H9 (cell line): ENCODE results near the gene INPP4A. TPM values are rescaled to one million over a fixed set of nuclear protein-coding genes. Genes with fewer than 3 reads are reported as not detected.

Experiments
- DNase-seq: peaks from one replicate; pipeline ENCODE4 v3.0.0-alpha.2; 2017
- H2AFZ ChIP-seq: one replicate; pipeline ENCODE4 v1.6.1; 2013; ENCODE audit warnings: mild to moderate bottlenecking, low read length, control low read depth, moderate library complexity
- H2AK5ac ChIP-seq: 2 replicates; pipeline ENCODE4 v1.6.1; 2013; ENCODE audit warnings: low read length, control low read depth, mixed read lengths; ENCODE audit not compliant: insufficient read length
- H2BK120ac ChIP-seq: one replicate; pipeline ENCODE4 v1.6.1; 2013; ENCODE audit warnings: low read depth, mild to moderate bottlenecking, low read length, control low read depth, inconsistent platforms; ENCODE audit not compliant: poor library complexity, severe bottlenecking
- H2BK12ac ChIP-seq: 2 replicates; pipeline ENCODE4 v1.6.1; 2013; ENCODE audit warnings: low read length, control low read depth, mixed read lengths, low read depth; ENCODE audit not compliant: insufficient read length
- H2BK15ac ChIP-seq: 2 replicates; pipeline ENCODE4 v1.6.1; 2013; ENCODE audit warnings: low read depth, low read length, control low read depth
- H2BK20ac ChIP-seq: one replicate; pipeline ENCODE4 v1.6.1; 2013; ENCODE audit warnings: low read depth, mild to moderate bottlenecking, low read length, control low read depth, inconsistent platforms; ENCODE audit not compliant: poor library complexity, severe bottlenecking
- H2BK5ac ChIP-seq: 2 replicates; pipeline ENCODE4 v1.6.1; 2013; ENCODE audit warnings: low read length, control low read depth, mixed read lengths; ENCODE audit not compliant: insufficient read length
- H3K14ac ChIP-seq: 2 replicates; pipeline ENCODE4 v1.6.1; 2013; ENCODE audit warnings: low read length, control low read depth; ENCODE audit not compliant: insufficient read depth
- H3K18ac ChIP-seq: 2 replicates; pipeline ENCODE4 v1.6.1; 2013; ENCODE audit warnings: low read depth, mild to moderate bottlenecking, mixed read lengths, low read length, control low read depth; ENCODE audit not compliant: insufficient read length
- H3K23ac ChIP-seq: 2 replicates; pipeline ENCODE4 v1.6.1; 2013; ENCODE audit warnings: low read length, control low read depth, mixed read lengths, low read depth; ENCODE audit not compliant: insufficient read length
- H3K23me2 ChIP-seq: 2 replicates; pipeline ENCODE4 v1.6.1; 2013; ENCODE audit warnings: low read depth, mild to moderate bottlenecking, mixed read lengths, low read length, control low read depth; ENCODE audit not compliant: insufficient read length, poor library complexity, severe bottlenecking
- H3K27ac ChIP-seq: 2 replicates; pipeline ENCODE4 v1.5.1; 2013; ENCODE audit warnings: low read length, control low read depth, mixed read lengths, low read depth; ENCODE audit not compliant: insufficient read length
- H3K27me3 ChIP-seq: 2 replicates; pipeline ENCODE4 v1.6.1; 2013; ENCODE audit warnings: low read length, control low read depth, inconsistent platforms; ENCODE audit not compliant: insufficient read depth
- H3K4ac ChIP-seq: 2 replicates; pipeline ENCODE4 v1.6.1; 2013; ENCODE audit warnings: low read depth, mild to moderate bottlenecking, control low read depth, inconsistent platforms, low read length, moderate library complexity
- H3K4me1 ChIP-seq: 2 replicates; pipeline ENCODE4 v1.6.1; 2013; ENCODE audit warnings: low read length, control low read depth, inconsistent platforms; ENCODE audit not compliant: insufficient read depth
- H3K4me2 ChIP-seq: 2 replicates; pipeline ENCODE4 v1.6.1; 2013; ENCODE audit warnings: low read length, control low read depth, mixed read lengths; ENCODE audit not compliant: insufficient read length, insufficient read depth
- H3K56ac ChIP-seq: 2 replicates; pipeline ENCODE4 v1.6.1; 2013; ENCODE audit warnings: low read depth, mild to moderate bottlenecking, mixed read lengths, low read length, control low read depth; ENCODE audit not compliant: insufficient read length
- H3K79me1 ChIP-seq: 2 replicates; pipeline ENCODE4 v1.6.1; 2013; ENCODE audit warnings: low read depth, mild to moderate bottlenecking, moderate library complexity, low read length, control low read depth, inconsistent platforms; ENCODE audit not compliant: insufficient read depth, poor library complexity, severe bottlenecking
- H3K79me2 ChIP-seq: 2 replicates; pipeline ENCODE4 v1.6.1; 2013; ENCODE audit warnings: low read length, control low read depth, inconsistent platforms; ENCODE audit not compliant: insufficient read depth
- H3K9ac ChIP-seq: 2 replicates; pipeline ENCODE4 v1.6.1; 2013; ENCODE audit warnings: low read length, control low read depth, mixed read lengths; ENCODE audit not compliant: insufficient read length; ENCODE audit errors: extremely low read depth
- H3K9me3 ChIP-seq: one replicate; pipeline ENCODE4 v1.6.1; 2013; ENCODE audit warnings: low read depth, low read length, inconsistent platforms; ENCODE audit not compliant: control insufficient read depth
- H3T11ph ChIP-seq: one replicate; pipeline ENCODE4 v1.6.1; 2013; ENCODE audit warnings: mild to moderate bottlenecking, low read length, control low read depth, inconsistent platforms
- H4K20me1 ChIP-seq: one replicate; pipeline ENCODE4 v1.6.1; 2013; ENCODE audit not compliant: control insufficient read depth, insufficient read length, insufficient read depth
- H4K5ac ChIP-seq: 2 replicates; pipeline ENCODE4 v1.6.1; 2013; ENCODE audit warnings: low read depth, mild to moderate bottlenecking, mixed read lengths, low read length, control low read depth; ENCODE audit not compliant: insufficient read length
- H4K8ac ChIP-seq: replicated peaks from 2 replicates; pipeline ENCODE4 v1.6.1; 2013; ENCODE audit warnings: low read length, control low read depth, mixed read lengths, low read depth; ENCODE audit not compliant: insufficient read length
- H4K91ac ChIP-seq: 2 replicates; pipeline ENCODE4 v1.6.1; 2013; ENCODE audit warnings: low read depth, mild to moderate bottlenecking, moderate library complexity, mixed read lengths, low read length, control low read depth; ENCODE audit not compliant: insufficient read length
- H3K27ac Mint-ChIP-seq, 3 experiments: 2 replicates in 2 of 3; 3 replicates in 1 of 3; pipeline ENCODE4 v1.8.0; 2020 to 2021; ENCODE audit warnings: mixed read lengths in 3 of 3, mild to moderate bottlenecking in 1 of 3, moderate library complexity in 1 of 3
- H3K27me3 Mint-ChIP-seq: 2 replicates; pipeline ENCODE4 v1.8.0; 2021; ENCODE audit warnings: low read depth, mild to moderate bottlenecking, moderate library complexity, mixed read lengths
- H3K36me3 Mint-ChIP-seq, 3 experiments: 2 replicates in 2 of 3; 3 replicates in 1 of 3; pipeline ENCODE4 v1.8.0; 2020 to 2021; ENCODE audit warnings: low read depth in 3 of 3, mixed read lengths in 3 of 3; ENCODE audit not compliant: insufficient read depth in 1 of 3
- H3K4me1 Mint-ChIP-seq, 2 experiments: 2 replicates each; pipeline ENCODE4 v1.8.0; 2020; ENCODE audit warnings: mixed read lengths in 2 of 2
- H3K4me3 Mint-ChIP-seq, 2 experiments: 2 replicates in 1 of 2; 3 replicates in 1 of 2; pipeline ENCODE4 v1.8.0; 2020 to 2021; ENCODE audit warnings: mild to moderate bottlenecking in 2 of 2, mixed read lengths in 2 of 2, moderate library complexity in 1 of 2
- H3K9me3 Mint-ChIP-seq, 2 experiments: 2 replicates in 1 of 2; 3 replicates in 1 of 2; pipeline ENCODE4 v1.8.0; 2020; ENCODE audit warnings: mild to moderate bottlenecking in 2 of 2, mixed read lengths in 2 of 2, moderate library complexity in 1 of 2
- WGBS: extraction: QIAGEN DNeasy Blood & Tissue Kit; methylation state at CpG from one replicate; pipeline ENCODE4 v1.1.7; 2013; ENCODE audit warnings: missing lambda C conversion rate, low lambda C conversion rate, mixed read lengths; ENCODE audit not compliant: insufficient read length; ENCODE audit errors: extremely low coverage; 5-methylcytosine and 5-hydroxymethylcytosine counted together
- total RNA-seq: library from RNA; stranded (reverse); gene quantifications from 2 replicates; pipeline ENCODE4 v1.2.1, GENCODE V29; 2021
- TF ChIP-seq, protein P1 (sequence below): fragments of 200-600 bp; sonication (generic); conservative IDR thresholded peaks from 3 replicates; pipeline ENCODE4 v1.8.0; 2021; ENCODE audit warnings: antibody characterized with exemption, mild to moderate bottlenecking

INPP4A gene
- total RNA-seq, 1 experiment from 2014 or later = 55.2 TPM

DNA sequence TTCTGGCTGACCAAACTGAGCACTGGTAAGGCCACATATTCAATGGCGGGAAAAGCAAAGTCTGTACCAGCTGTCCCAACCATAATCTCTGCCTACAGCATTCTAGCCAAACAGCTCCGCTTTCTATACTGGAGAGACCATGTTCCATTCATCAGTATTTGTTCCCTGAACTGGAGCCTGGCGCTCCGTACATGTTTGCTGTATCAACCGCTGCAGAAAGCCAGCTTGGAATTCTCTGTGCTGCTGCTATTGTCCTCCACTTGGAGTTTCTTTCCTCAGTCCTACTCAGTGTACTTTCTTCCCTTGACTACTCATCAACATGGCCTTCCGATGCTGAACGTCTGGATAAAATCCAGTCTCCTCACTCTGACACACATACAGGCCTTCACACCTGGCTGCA is 161.8 kb downstream of the INPP4A start:
- H3K18ac ChIP-seq = no peak overlapping the region
- no peak overlapping the region for H3K9ac ChIP-seq
- no peaks in the 10 kb centered on the region; the same call in 1 of the 2 replicates for H3K4me1 ChIP-seq
- H2BK12ac ChIP-seq = no peak overlapping the region
- H2BK120ac ChIP-seq = no peak overlapping the region
- no peaks in the 10 kb centered on the region for H3K9me3 ChIP-seq
- no peak overlapping the region for H3K23ac ChIP-seq
- peak overlapping the region in 1 of 3 experiments; percentile 3; a peak in 1 of 7 replicates for H3K27ac Mint-ChIP-seq
- H3K4me3 Mint-ChIP-seq = peak overlapping the region; percentile 85 to 86
- peaks cover 7% of the 10 kb centered on the region for H3K79me1 ChIP-seq
- H2AFZ ChIP-seq = no peak overlapping the region
- H3K4me2 ChIP-seq = peak overlapping the region; percentile 97
- H2BK15ac ChIP-seq = no peak overlapping the region
- H2BK20ac ChIP-seq = no peak overlapping the region
- DNase-seq = no peak
- no peak overlapping the region for H2BK5ac ChIP-seq
- no peaks in the 10 kb centered on the region for H3K9me3 Mint-ChIP-seq
- H3K36me3 Mint-ChIP-seq = peaks cover 4 to 35% (median 35%) of the 10 kb centered on the region in 3 experiments; a peak in 5 of 7 replicates
- peaks cover 18 to 21% of the 10 kb centered on the region in 2 experiments for H3K4me1 Mint-ChIP-seq
- peaks cover 15% of the 10 kb centered on the region; the same call in 1 of the 2 replicates for H3K79me2 ChIP-seq
- no peak overlapping the region for H2AK5ac ChIP-seq
- H3K23me2 ChIP-seq = peaks cover 14% of the 10 kb centered on the region
- WGBS = no CpG with 5 or more reads among the region's 7 CpGs
- no peak overlapping the region for H3T11ph ChIP-seq
- no peak overlapping the region for H3K27ac ChIP-seq
- TF ChIP-seq, protein P1, sequence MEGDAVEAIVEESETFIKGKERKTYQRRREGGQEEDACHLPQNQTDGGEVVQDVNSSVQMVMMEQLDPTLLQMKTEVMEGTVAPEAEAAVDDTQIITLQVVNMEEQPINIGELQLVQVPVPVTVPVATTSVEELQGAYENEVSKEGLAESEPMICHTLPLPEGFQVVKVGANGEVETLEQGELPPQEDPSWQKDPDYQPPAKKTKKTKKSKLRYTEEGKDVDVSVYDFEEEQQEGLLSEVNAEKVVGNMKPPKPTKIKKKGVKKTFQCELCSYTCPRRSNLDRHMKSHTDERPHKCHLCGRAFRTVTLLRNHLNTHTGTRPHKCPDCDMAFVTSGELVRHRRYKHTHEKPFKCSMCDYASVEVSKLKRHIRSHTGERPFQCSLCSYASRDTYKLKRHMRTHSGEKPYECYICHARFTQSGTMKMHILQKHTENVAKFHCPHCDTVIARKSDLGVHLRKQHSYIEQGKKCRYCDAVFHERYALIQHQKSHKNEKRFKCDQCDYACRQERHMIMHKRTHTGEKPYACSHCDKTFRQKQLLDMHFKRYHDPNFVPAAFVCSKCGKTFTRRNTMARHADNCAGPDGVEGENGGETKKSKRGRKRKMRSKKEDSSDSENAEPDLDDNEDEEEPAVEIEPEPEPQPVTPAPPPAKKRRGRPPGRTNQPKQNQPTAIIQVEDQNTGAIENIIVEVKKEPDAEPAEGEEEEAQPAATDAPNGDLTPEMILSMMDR = no peak
- H4K91ac ChIP-seq = no peak overlapping the region
- H3K27me3 ChIP-seq = no peaks in the 10 kb centered on the region
- H4K20me1 ChIP-seq = peaks cover 4% of the 10 kb centered on the region
- H3K27me3 Mint-ChIP-seq = no peaks in the 10 kb centered on the region
- H3K56ac ChIP-seq = no peak overlapping the region
- no peak overlapping the region for H3K14ac ChIP-seq
- H4K5ac ChIP-seq = peak overlapping the region; percentile 50
- no peak overlapping the region for H4K8ac ChIP-seq
- no peak overlapping the region for H3K4ac ChIP-seq
